GM10847 (cell line): ENCODE measurements around the gene NAALADL2.

Experiments used
- POLR2A ChIP-seq: IDR thresholded peaks from 2 replicates; pipeline ENCODE4 v1.6.1; 2011; ENCODE audit not compliant: insufficient read length; ENCODE audit errors: extremely low read depth

Gene NAALADL2

GRCh38 chr3:174945276-174945675 lies 86.1 kb downstream of the NAALADL2 start:
- TF ChIP-seq POLR2A, result no peak

- no peak for TF ChIP-seq POLR2A
Measured at GRCh38 chr3:174945951-174946350, 86.8 kb downstream of the NAALADL2 start.

- TF ChIP-seq POLR2A, result no peak
Measured at GRCh38 chr3:174949523-174949922, 90.4 kb downstream of the NAALADL2 start.

- no peak for TF ChIP-seq POLR2A
Measured at GRCh38 chr3:174951034-174951433, 91.9 kb downstream of the NAALADL2 start.

- no peak for TF ChIP-seq POLR2A
Measured at GRCh38 chr3:174951498-174952005, 92.4 kb downstream of the NAALADL2 start.

- no peak for TF ChIP-seq POLR2A
Measured at GRCh38 chr3:174953068-174953467, 93.9 kb downstream of the NAALADL2 start.

- no peak for TF ChIP-seq POLR2A
Measured at GRCh38 chr3:174955513-174956016, 96.4 kb downstream of the NAALADL2 start.

- TF ChIP-seq POLR2A, result no peak
Measured at GRCh38 chr3:174957081-174957480, 97.9 kb downstream of the NAALADL2 start.

- no peak for TF ChIP-seq POLR2A
Measured at GRCh38 chr3:174957551-174958001, 98.4 kb downstream of the NAALADL2 start.

- no peak for TF ChIP-seq POLR2A
Measured at GRCh38 chr3:174958671-174959328, 99.7 kb downstream of the NAALADL2 start.

GRCh38 chr3:174959556-174960065 lies 100.5 kb downstream of the NAALADL2 start:
- TF ChIP-seq POLR2A, result no peak

GRCh38 chr3:174960898-174961297 lies 101.8 kb downstream of the NAALADL2 start:
- TF ChIP-seq POLR2A, result no peak

GRCh38 chr3:174973465-174973864 lies 114.3 kb downstream of the NAALADL2 start:
- TF ChIP-seq POLR2A, result no peak

GRCh38 chr3:174986685-174987084 lies 127.6 kb downstream of the NAALADL2 start:
- TF ChIP-seq POLR2A, result no peak

- TF ChIP-seq POLR2A, result no peak
Measured at GRCh38 chr3:175001091-175001490, 142.0 kb downstream of the NAALADL2 start.

- TF ChIP-seq POLR2A, result no peak
Measured at GRCh38 chr3:175002732-175003143, 143.6 kb downstream of the NAALADL2 start.

- TF ChIP-seq POLR2A, result no peak
Measured at GRCh38 chr3:175003590-175003989, 144.5 kb downstream of the NAALADL2 start.

- no peak for TF ChIP-seq POLR2A
Measured at GRCh38 chr3:175005193-175005592, 146.1 kb downstream of the NAALADL2 start.
